Left renal pelvis (tissue), 4 donors: ENCODE measurements around the gene LCE3A. TPM values are rescaled to one million over a fixed set of nuclear protein-coding genes. Genes with fewer than 3 reads are reported as not detected.
"Not testable (repeated sequence)": the region's sequence is repeated elsewhere in the genome, so short reads cannot be mapped to it uniquely, and the experiment has no call there.

Experiments
- DNase-seq, 4 donors: peaks; one replicate each; pipeline ENCODE4 v3.0.0-alpha.2; 2013; ENCODE audit warnings: low read depth in 4 of 4, low spot score in 3 of 4
- polyA plus RNA-seq, 4 donors: library from polyadenylated mRNA; unstranded; fragments of 120-200 nt; gene quantifications; one replicate each; pipeline ENCODE4 v1.2.1, GENCODE V29; 2013; ENCODE audit not compliant: insufficient read length in 4 of 4

The LCE3A gene
- polyA plus RNA-seq, 4 donors, result not detected

DNA sequence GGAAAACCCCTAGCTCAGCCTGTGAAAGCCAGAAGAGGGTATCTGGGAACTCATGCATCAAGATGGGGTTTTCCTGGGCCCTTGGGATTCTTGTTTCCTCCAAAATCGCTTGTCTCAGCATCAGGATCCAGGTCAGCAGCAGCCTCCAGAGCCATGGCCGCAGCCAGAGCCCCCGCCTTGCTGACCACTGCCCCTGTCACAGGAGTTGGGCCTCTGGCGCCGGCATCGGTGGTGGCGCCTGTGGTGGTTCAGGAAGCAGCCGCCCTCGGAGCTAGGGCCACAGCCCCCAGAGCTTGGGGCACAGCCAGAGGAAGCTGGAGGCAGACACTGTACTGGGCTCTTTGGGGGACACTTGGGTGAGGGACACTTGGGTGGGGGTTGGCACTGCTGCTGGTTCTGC lies 43.4 kb downstream of the LCE3A start:
- DNase-seq, result not testable (repeated sequence)

GRCh38 chr1:152577168-152577567 lies 45.7 kb downstream of the LCE3A start:
- DNase-seq, result no peak

Other genes with a start within 250 kb of the LCE3A start
- not detected for gene CRNN, start 208.8 kb downstream of the LCE3A start, polyA plus RNA-seq
- not detected for gene LCE5A, start 112.3 kb downstream of the LCE3A start, polyA plus RNA-seq
- not detected for gene CRCT1, start 108.6 kb downstream of the LCE3A start, polyA plus RNA-seq
- not detected for gene LCE3E, start 56.3 kb downstream of the LCE3A start, polyA plus RNA-seq
- gene LCE3D, start 42.6 kb downstream of the LCE3A start, polyA plus RNA-seq, result not detected
- gene LCE3C, start 22.9 kb downstream of the LCE3A start, polyA plus RNA-seq, result not detected
- gene LCE3B, start 9.3 kb downstream of the LCE3A start, polyA plus RNA-seq, result not detected
- gene LCE2D, start 40.3 kb upstream of the LCE3A start, polyA plus RNA-seq, result not detected
- gene LCE2C, start 52.2 kb upstream of the LCE3A start, polyA plus RNA-seq, result not detected
- gene LCE2B, start 63.0 kb upstream of the LCE3A start, polyA plus RNA-seq, result not detected
- not detected for gene LCE2A, start 75.2 kb upstream of the LCE3A start, polyA plus RNA-seq
- gene LCE4A, start 85.1 kb upstream of the LCE3A start, polyA plus RNA-seq, result not detected
- not detected for gene KPRP, start 134.9 kb upstream of the LCE3A start, polyA plus RNA-seq
- gene LCE1F, start 152.0 kb upstream of the LCE3A start, polyA plus RNA-seq, result not detected
- gene LCE1E, start 163.2 kb upstream of the LCE3A start, polyA plus RNA-seq, result not detected
- not detected for gene LCE1D, start 173.6 kb upstream of the LCE3A start, polyA plus RNA-seq
- gene LCE1C, start 183.5 kb upstream of the LCE3A start, polyA plus RNA-seq, result not detected
- not detected for gene LCE1B, start 188.9 kb upstream of the LCE3A start, polyA plus RNA-seq
- not detected for gene LCE1A, start 204.4 kb upstream of the LCE3A start, polyA plus RNA-seq
- gene LCE6A, start 219.8 kb upstream of the LCE3A start, polyA plus RNA-seq, result not detected
- not detected for gene LCE7A, start 236.9 kb upstream of the LCE3A start, polyA plus RNA-seq